GM12872 (cell line): Measurements from ENCODE around the gene LRRC18.

Experiments used
- CTCF ChIP-seq: IDR thresholded peaks from 3 replicates; pipeline ENCODE4 v1.5.1; 2011; ENCODE audit warnings: low read depth, mild to moderate bottlenecking, low read length, moderate library complexity; ENCODE audit not compliant: insufficient read depth

The LRRC18 gene

GRCh38 chr10:48884179-48885045 lies 55.2 kb downstream of the LRRC18 start:
- no peak for TF ChIP-seq CTCF

GRCh38 chr10:48883701-48884100 lies 55.9 kb downstream of the LRRC18 start:
- TF ChIP-seq CTCF, result no peak

GRCh38 chr10:48882881-48883280 lies 56.8 kb downstream of the LRRC18 start:
- no peak for TF ChIP-seq CTCF

GRCh38 chr10:48881937-48882336 lies 57.7 kb downstream of the LRRC18 start:
- TF ChIP-seq CTCF, result no peak

GRCh38 chr10:48880016-48880705 lies 59.5 kb downstream of the LRRC18 start:
- TF ChIP-seq CTCF, result no peak

- no peak for TF ChIP-seq CTCF
Observed at GRCh38 chr10:48879451-48879850, 60.2 kb downstream of the LRRC18 start.

GRCh38 chr10:48878091-48878490 lies 61.5 kb downstream of the LRRC18 start:
- no peak for TF ChIP-seq CTCF
